Measurements from ENCODE around the gene PERP. TPM values are rescaled to one million over a fixed set of nuclear protein-coding genes. Genes with fewer than 3 reads are reported as not detected.
"Not testable (repeated sequence)": the region's sequence is repeated elsewhere in the genome, so short reads cannot be mapped to it uniquely, and the experiment has no call there.

PERP gene
- total RNA-seq, 1 donor from 2014 or later: 49.1 TPM

DNA sequence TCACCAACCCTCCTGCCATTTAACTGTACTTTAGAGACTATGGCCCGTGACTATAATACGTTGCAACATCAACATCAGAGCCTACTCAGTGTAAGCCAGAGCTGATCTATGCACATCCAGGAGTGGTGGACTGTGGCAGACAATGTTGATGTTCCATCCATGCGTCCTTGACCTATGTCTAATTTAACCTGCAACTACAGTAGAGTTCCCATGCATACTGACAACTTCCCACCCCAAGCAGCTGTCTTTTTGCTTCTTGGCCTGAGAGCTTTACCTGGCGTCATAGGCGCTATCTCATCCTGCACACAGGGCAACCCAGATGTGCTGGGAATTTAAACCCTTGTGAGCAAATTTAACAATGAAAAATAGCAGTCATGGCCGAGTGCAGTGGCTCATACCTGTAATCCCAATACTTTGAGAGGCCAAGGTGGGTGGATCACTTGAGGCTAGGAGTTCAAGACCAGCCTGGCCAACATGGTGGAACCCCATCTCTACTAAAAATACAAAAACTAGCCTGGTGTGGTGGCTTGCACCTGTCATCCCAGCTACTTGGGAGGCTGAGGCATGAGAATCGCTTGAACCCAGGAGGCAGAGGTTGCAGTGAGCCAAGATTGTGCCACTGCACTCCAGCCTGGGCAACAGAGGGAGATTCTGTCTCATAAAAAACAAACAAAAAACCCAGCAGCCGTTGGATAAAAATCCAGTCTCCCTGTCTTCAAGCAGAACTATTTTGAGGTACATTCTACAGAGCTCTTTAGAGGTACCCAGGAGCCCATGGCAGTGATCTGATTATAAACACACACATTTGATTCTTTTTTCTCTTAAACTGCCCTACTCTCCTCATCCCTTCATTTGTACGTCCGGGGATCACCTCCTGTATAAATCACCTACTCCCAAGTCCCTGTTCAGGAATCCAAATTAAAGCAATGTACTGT, 22.0 kb downstream of the PERP start:
- DNase-seq (ENCODE audit: missing footprints): no peak
- ATAC-seq: no peak
- intact Hi-C loops (cut with DNase I): no loop called here

DNA sequence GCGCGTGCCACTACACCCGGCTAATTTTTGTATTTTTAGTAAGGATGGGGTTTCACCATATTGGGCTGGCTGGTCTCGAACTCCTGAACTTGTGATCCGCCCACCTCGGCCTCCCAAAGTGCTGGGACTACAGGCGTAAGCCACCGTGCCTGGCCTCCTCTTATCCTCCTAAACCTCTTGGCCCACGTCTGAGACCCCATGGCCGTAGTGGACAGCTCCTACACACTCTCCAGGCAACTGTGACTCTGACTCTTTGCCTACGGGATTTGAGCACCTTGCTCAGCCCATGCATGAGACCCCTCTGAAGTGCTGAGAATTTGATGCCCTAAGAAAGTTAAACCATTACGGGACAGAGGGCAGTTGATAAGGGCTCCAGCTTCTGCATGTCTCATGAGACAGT, 25.0 kb downstream of the PERP start:
- DNase-seq (ENCODE audit: missing footprints) (no peak), ATAC-seq (no peak)
- intact Hi-C loops (cut with DNase I): no loop called here

DNA sequence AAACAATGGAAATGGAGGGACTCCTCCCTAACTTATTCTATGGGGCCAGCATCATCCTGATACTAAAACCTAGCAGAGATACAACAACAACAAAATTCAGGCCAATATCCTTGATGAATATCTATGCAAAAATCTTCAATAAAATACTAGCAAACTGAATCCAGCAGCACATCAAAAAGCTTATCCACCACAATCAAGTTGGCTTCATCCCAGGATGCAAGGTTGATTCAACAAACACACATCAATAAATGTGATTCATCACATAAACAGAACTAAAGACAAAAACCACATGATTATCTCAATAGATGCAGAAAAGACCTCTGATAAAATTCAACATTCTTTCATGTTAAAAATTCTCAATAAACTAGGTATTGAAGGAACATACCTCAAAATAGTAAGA, 27.7 kb downstream of the PERP start:
- intact Hi-C loops (cut with DNase I); ATAC-seq; DNase-seq (ENCODE audit: missing footprints): not testable (repeated sequence)

DNA sequence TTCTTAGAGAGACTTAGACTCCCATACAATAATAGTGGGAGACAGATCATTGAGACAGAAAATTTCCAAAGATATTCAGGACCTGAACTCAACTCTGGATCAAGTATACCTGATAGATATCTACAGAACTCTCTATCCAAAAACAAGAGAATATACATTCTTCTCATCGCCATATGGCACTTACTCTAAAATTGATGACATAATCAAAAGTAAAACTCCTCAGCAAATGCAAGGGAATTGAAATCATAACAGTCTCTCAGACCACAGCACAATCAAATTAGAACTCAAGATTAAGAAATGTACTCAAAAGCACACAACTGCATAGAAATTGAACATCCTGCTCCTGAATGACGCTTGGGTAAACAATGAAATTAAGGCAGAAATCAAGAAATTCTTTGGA, 28.7 kb downstream of the PERP start:
- intact Hi-C loops (cut with DNase I): no loop called here
- no peak for ATAC-seq
- no peak for DNase-seq (ENCODE audit: missing footprints)

DNA sequence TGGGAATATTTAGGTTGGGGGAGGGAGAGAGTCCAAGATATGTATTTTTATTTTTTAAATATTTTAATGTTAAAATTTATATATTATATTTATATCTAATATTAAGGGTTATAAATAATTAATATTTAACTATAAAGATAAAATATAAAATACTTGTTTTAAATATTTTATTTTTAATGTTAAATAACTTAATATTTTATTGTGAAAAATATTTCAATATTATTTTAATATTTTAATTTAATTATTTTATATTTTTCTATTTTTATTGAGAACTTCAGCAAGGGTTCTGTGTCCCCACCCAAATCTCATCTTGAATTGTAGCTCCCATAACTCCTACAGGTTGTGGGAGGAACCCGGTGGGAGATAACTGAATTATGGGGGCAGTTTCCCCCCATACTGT, 34.0 kb downstream of the PERP start:
- ATAC-seq (no peak), DNase-seq (ENCODE audit: missing footprints) (no peak)
- intact Hi-C loops (cut with DNase I): no loop called here

DNA sequence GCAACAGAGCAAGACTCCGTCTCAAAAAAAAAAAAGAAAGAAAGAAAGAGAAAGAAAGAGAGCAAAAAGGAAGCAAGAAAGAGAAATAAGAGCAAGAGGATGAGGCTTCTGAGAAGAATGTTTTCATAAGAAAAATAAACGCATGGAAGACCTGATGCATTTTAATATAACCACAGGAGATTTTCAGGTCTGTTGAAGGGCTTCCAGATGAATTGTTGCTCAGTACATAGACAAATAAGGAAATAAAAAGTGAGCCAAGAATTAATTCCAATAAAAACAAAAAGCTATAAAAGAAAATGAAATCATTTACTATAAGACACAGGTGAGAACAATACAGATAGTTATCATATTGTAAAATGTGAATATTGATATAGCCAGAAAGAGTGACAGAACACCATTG, 43.5 kb downstream of the PERP start:
- DNase-seq (ENCODE audit: missing footprints) (no peak), ATAC-seq (no peak)
- intact Hi-C loops (cut with DNase I): no loop called here

DNA sequence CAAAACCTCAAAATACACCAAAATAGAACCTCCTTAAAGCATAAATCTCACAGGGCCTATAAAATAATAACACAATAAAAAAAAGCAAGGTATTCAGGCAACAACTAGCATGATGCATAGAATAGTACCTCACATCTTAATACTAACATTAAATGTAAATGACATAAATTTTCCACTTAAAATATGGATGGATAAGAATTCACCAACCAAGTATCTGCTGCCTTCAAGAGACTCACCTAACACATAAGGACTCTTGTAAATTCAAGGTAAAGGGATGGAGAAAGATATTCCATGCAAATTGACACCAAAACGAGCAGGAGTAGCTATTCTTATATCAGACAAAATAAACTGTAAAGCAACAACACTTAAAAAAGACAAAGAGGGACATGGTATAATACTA, 52.2 kb downstream of the PERP start:
- DNase-seq (ENCODE audit: missing footprints) (no peak), ATAC-seq (no peak)
- intact Hi-C loops (cut with DNase I): no loop called here

DNA sequence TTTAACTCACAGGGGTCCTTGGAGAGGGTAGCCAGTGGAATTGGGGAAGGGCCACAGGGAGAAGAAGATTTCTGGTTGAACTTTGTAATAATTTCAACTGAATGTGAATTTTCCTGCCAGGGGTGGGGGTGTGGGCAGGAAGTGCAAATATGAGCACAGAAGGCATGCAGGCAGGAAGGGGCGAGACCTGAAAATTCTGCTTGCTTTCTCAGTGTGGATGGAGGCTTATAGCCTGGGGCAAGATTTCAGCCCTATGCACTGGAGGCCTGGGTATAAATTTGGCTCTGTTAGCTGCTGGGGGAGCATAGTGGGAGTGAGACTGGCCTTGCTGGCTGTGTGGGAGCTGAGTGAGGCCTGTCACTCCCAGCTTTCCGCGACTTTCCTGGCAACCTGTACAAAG, 54.4 kb downstream of the PERP start:
- no peak for ATAC-seq
- intact Hi-C loops (cut with DNase I): no loop called here
- DNase-seq (ENCODE audit: missing footprints): no peak

DNA sequence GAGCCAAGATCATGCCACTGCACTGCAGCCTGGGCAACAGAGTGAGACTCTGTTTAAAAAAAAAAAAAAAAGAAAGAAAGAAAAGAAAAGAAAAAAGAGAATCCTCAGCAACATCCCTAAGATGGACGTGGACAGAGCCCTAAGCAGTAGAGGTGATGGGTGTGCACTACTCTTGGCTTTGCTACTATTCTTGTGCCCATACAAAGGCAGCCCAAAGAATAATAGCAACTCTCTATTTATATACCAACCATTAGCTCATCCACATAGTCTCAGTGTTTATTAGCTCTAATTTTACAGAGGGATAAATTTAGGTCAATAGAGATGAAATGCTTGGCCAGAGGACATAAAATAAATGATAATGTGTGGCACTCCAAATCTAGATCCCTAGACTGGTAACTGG, 62.2 kb downstream of the PERP start:
- DNase-seq (ENCODE audit: missing footprints) (no peak), ATAC-seq (no peak)
- intact Hi-C loops (cut with DNase I): no loop called here

DNA sequence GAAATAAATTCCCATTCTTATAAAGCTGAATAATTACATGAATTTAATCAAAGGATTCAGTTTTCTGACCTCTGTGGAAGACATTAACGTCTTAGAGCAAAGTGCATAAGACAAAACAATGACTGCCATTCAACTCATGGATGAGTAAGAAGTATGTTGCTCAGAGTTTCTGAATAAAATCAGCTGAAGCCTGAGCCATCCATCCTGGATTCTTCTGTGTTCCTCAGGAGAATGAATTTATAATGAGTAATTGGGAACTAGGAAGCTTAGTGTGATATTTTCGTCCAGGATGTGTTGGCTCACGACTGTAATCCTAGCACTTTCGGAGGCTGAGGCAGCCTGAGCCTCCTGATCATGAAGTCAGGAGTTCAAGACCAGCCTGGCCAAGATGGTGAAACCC, 62.8 kb downstream of the PERP start:
- intact Hi-C loops (cut with DNase I): no loop called here
- ATAC-seq (no peak), DNase-seq (ENCODE audit: missing footprints) (no peak)

Other genes with a start within 250 kb of the PERP start
- gene TNFAIP3, start 240.2 kb downstream of the PERP start, total RNA-seq: 6.8 TPM
- 1.4 TPM for gene ARFGEF3, start 54.5 kb upstream of the PERP start, total RNA-seq
- gene PBOV1, start 111.1 kb upstream of the PERP start, total RNA-seq: not detected

All from Right ventricle myocardium inferior (tissue), 1 donor.